ENCODE results near the gene VSTM2L.
A peak's percentile ranks its signal among the peaks of the same experiment; 100 is the strongest.

DNA sequence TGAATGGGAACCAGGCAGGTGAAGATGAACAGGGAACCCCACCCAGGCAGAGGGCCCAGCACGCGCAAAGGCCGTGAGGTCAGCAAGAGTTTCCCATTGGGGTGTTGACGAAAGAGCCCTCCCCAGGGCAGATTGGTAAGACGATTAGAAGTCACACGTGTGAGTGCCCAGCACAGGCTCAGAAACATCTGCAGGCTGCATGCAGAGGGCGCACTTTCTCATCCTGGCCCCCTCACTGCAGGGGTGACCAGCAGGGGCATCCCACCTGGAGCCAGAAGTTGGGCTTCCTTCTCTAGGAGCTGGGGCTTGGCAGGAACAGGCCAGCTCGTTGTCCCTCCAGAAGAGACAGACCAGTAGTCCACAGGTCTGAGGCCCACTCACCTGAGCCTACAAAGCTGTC, 38.4 kb downstream of the VSTM2L start:
- TF ChIP-seq CTCF (optimal IDR thresholded peaks at IDR 0.05 in 1 of 3, IDR thresholded peaks at IDR 0.05 in 1 of 3, conservative IDR thresholded peaks at IDR 0.05 in 1 of 3; ENCODE audit: extremely low read depth in 1 of 3, insufficient read depth in 2 of 3, low read length in 3 of 3), result peak in 1 of 3 experiments; percentile 20
- no peak for TF ChIP-seq EZH2 (IDR thresholded peaks at IDR 0.05; ENCODE audit: low read length)
